Fibroblast of lung (primary cell): ENCODE results near the gene CD200.

Experiments used
- EZH2 ChIP-seq: IDR thresholded peaks from 2 replicates; pipeline ENCODE4 v1.5.1; 2012; ENCODE audit warnings: low read length, control low read depth, mild to moderate bottlenecking; ENCODE audit errors: missing control alignments
- TF ChIP-seq, protein P1 (sequence below), 2 donors: IDR thresholded peaks in 1 of 2; conservative IDR thresholded peaks in 1 of 2; 1 replicate in 1 of 2; 2 replicates in 1 of 2; pipeline ENCODE4 v1.5.1; 2011 to 2012; ENCODE audit warnings: low read length in 2 of 2, control low read depth in 1 of 2, inconsistent platforms in 1 of 2, low read depth in 1 of 2, mild to moderate bottlenecking in 1 of 2

- TF ChIP-seq, protein P1, sequence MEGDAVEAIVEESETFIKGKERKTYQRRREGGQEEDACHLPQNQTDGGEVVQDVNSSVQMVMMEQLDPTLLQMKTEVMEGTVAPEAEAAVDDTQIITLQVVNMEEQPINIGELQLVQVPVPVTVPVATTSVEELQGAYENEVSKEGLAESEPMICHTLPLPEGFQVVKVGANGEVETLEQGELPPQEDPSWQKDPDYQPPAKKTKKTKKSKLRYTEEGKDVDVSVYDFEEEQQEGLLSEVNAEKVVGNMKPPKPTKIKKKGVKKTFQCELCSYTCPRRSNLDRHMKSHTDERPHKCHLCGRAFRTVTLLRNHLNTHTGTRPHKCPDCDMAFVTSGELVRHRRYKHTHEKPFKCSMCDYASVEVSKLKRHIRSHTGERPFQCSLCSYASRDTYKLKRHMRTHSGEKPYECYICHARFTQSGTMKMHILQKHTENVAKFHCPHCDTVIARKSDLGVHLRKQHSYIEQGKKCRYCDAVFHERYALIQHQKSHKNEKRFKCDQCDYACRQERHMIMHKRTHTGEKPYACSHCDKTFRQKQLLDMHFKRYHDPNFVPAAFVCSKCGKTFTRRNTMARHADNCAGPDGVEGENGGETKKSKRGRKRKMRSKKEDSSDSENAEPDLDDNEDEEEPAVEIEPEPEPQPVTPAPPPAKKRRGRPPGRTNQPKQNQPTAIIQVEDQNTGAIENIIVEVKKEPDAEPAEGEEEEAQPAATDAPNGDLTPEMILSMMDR (conservative IDR thresholded peaks at IDR 0.05 in 1 of 2, IDR thresholded peaks at IDR 0.05 in 1 of 2; ENCODE audit: low read depth in 1 of 2, low read length in 2 of 2): no peak
- TF ChIP-seq EZH2: no peak
Observed at GRCh38 chr3:112377568-112378071, 44.7 kb downstream of the CD200 start.
